ENCODE measurements around the gene KCNQ1.

DNA sequence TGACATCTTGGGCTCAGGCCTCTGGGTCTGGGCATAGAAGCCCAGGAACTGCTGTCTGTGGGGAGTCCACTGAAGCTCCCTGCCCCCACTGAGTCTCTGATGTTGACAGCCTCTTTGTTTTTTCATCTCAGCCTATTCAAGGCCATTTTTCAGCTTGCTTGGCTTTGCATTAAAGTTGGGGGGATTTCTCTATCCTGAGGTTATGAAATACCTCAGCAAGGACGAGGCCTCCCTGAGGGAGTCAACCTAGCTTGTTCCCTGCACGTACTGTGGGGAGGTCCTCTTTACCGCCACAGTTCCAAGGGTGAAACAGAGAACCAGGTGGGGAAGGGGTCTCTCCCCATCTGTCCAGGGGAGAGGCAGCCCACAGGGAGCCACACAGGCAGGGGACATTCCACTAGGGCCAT lies 246.6 kb downstream of the KCNQ1 start:
- TF ChIP-seq, protein P1, sequence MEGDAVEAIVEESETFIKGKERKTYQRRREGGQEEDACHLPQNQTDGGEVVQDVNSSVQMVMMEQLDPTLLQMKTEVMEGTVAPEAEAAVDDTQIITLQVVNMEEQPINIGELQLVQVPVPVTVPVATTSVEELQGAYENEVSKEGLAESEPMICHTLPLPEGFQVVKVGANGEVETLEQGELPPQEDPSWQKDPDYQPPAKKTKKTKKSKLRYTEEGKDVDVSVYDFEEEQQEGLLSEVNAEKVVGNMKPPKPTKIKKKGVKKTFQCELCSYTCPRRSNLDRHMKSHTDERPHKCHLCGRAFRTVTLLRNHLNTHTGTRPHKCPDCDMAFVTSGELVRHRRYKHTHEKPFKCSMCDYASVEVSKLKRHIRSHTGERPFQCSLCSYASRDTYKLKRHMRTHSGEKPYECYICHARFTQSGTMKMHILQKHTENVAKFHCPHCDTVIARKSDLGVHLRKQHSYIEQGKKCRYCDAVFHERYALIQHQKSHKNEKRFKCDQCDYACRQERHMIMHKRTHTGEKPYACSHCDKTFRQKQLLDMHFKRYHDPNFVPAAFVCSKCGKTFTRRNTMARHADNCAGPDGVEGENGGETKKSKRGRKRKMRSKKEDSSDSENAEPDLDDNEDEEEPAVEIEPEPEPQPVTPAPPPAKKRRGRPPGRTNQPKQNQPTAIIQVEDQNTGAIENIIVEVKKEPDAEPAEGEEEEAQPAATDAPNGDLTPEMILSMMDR (IDR thresholded peaks at IDR 0.05) = no peak
- no peak for TF ChIP-seq EP300 (IDR thresholded peaks at IDR 0.05)
- no peak for TF ChIP-seq POLR2A (IDR thresholded peaks at IDR 0.05)
